T-helper 22 cell (primary cell): Measurements from ENCODE around the gene RNF10.
"Not testable (repeated sequence)": the region's sequence is repeated elsewhere in the genome, so short reads cannot be mapped to it uniquely, and the experiment has no call there.

Source experiments
- DNase-seq: peaks from one replicate; pipeline ENCODE4 v3.0.0-alpha.2; 2020; ENCODE audit warnings: low read depth

Gene RNF10

DNA sequence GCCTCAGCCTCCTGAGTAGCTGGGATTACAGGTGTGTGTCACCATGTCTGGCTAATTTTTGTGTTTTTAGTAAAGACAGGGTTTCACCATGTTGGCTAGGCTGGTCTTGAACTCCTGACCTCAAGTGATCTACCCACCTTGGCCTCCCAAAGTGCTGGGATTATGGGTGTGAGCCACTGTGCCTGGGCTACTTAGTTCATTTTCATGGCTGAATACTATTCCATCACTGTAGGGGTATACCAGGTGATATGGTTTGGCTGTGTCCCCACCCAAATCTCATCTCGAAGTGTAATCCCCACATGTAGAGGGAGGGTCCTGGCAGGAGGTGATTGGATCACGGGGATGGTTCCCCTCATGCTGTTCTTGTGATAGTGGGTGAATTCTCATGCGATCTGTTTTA lies 83.0 kb downstream of the RNF10 start:
- not testable (repeated sequence) for DNase-seq

DNA sequence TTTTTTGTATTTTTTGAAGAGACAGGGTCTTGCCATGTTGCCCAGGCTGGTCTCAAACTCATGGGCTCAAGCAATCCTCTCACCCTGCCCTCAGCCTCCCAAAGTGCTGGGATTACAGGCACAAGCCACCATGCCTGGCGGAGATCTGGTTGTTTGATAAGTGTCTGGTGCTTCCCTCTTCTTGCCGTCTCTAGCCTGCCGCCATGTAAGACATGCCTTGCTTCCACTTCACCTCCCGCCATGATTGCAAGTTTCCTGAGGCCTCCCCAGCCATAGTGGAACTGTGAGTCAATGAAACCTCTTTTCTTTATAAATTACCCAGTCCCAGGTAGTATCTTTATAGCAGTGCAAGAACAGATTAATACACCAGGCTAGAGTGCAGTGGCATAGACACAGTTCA lies 83.6 kb downstream of the RNF10 start:
- DNase-seq = not testable (repeated sequence)

DNA sequence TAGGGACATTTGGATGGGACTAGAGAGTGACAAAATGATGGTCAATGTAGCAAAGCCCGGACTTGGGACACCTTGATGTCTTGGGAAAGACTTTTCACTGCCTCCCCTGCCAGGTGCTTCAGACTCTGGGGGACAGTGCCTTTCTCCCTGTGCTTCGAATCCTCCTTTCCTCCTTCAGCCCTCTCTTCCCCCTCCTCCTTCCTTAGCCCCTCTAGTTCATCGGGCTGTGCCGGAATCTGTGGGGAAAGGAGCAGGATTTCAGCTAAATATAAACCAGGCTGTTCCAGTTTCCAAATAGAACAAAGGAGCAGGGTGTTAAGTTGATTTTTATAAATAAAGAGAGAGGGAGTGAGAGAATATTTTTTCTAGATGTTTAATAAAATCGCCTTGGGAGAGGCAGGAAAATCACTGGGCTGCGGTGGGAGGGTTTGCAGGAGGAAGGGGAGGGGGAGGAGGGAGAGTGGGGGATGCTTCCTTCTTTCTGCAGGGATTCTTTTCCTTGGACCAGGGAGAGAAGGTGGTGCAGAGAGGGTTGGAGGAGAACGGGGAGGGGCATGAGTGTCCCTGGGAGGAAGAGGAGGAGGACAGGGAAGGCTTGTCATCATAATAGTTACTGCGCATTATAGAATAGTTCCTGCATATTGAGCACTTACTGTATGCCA lies 84.9 kb downstream of the RNF10 start:
- no peak for DNase-seq

DNA sequence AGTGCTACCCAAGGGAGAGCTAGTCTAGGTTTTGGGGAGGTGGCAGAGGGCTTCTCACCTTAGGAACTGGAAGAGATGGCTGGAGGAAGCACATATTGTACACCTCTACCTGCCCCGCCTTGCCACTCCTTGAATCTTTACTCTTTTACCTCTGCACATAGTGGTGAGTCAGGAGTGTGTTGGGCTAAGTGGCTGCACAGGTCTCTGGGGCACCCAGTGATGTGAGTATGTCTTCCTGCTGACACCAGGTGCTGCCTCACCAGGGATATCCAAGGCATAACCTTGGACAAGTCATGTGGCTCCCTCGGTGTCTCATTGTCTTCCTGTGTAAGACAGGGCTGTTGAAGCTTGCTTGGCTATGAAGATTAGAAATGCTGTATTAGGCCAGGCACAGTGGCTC lies 86.5 kb downstream of the RNF10 start:
- no peak for DNase-seq

DNA sequence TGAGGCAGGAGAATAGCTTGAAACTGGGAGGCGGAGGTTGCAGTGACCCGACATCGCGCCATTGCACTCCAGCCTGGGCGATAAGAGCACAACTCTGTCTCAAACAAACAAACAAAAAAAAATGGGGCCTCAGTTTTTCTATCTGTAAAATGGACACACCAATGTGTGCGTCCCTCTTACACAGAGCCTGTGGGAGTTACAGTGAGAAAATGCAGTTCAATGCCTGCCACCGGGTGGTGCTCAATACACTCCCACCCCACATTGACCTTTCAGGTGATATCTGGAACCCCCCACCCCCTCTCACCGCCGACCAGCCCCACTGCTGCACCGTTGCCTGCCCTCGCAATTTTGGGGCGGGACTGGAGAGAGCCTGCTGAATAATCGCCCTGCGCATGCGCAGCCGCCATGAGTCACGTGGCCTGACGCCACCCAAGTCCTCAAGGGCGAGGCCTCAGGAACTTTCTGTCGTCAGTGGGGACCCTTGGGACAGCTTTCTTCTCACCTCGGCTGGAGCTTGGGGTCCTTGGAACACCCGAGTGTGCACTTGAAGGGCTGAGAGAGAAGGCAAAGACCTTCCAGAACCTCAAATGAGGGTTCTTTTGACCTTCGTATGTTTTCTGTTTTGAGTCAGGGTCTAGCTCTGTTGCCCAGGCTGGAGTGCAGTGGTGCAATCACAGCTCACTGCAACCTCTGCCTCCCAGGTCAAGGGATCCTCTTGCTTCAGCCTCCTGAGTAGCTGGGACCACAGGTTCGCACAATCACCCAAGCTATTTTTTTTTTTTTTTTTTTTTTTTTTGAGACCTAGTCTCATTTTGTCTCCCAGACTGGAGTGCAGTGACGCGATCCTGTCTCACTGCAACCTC lies 91.6 kb downstream of the RNF10 start:
- DNase-seq = no peak
